22Rv1 (cell line): ENCODE measurements around the gene RAB22A.

Experiments
- CTCF ChIP-seq: fragments of 450-650 bp; IDR thresholded peaks from 2 replicates; pipeline ENCODE4 v1.5.1; 2017; ENCODE audit warnings: mild to moderate bottlenecking
- ZFX ChIP-seq: fragments of 450-650 bp; IDR thresholded peaks from 2 replicates; pipeline ENCODE4 v1.6.1; 2017; ENCODE audit warnings: antibody characterized with exemption, borderline replicate concordance

GRCh38 chr20:58321205-58321604 lies 11.7 kb downstream of the RAB22A start:
- TF ChIP-seq CTCF (no peak), ZFX (no peak)
